Measurements from ENCODE around the gene TWIST2.

- no peak for TF ChIP-seq TAF1 (IDR thresholded peaks at IDR 0.05; ENCODE audit: borderline replicate concordance, insufficient read depth, low read length)
- TF ChIP-seq, protein P1, sequence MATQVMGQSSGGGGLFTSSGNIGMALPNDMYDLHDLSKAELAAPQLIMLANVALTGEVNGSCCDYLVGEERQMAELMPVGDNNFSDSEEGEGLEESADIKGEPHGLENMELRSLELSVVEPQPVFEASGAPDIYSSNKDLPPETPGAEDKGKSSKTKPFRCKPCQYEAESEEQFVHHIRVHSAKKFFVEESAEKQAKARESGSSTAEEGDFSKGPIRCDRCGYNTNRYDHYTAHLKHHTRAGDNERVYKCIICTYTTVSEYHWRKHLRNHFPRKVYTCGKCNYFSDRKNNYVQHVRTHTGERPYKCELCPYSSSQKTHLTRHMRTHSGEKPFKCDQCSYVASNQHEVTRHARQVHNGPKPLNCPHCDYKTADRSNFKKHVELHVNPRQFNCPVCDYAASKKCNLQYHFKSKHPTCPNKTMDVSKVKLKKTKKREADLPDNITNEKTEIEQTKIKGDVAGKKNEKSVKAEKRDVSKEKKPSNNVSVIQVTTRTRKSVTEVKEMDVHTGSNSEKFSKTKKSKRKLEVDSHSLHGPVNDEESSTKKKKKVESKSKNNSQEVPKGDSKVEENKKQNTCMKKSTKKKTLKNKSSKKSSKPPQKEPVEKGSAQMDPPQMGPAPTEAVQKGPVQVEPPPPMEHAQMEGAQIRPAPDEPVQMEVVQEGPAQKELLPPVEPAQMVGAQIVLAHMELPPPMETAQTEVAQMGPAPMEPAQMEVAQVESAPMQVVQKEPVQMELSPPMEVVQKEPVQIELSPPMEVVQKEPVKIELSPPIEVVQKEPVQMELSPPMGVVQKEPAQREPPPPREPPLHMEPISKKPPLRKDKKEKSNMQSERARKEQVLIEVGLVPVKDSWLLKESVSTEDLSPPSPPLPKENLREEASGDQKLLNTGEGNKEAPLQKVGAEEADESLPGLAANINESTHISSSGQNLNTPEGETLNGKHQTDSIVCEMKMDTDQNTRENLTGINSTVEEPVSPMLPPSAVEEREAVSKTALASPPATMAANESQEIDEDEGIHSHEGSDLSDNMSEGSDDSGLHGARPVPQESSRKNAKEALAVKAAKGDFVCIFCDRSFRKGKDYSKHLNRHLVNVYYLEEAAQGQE (IDR thresholded peaks at IDR 0.05; ENCODE audit: insufficient read depth in 1 of 2, low read depth in 2 of 2, low read length in 2 of 2) = no peak
- no peak for TF ChIP-seq POLR2AphosphoS5 (IDR thresholded peaks at IDR 0.05; ENCODE audit: low read depth, low read length)
Measured at GRCh38 chr2:238861766-238862315, 14.0 kb downstream of the TWIST2 start.
